K562 (cell line): Measurements from ENCODE around the gene ATXN1. TPM values are rescaled to one million over a fixed set of nuclear protein-coding genes. Genes with fewer than 3 reads are reported as not detected.

Experiments
- BACH1 ChIP-seq: fragments of 200-800 bp; sonication (Bioruptor generic); IDR thresholded peaks from 2 replicates; pipeline ENCODE4 v1.6.1; 2016; ENCODE audit warnings: missing genetic modification characterization, missing compliant biosample characterization
- CEBPB ChIP-seq: fragments of 450-650 bp; IDR thresholded peaks from 2 replicates; pipeline ENCODE4 v1.6.1; 2016; ENCODE audit warnings: missing genetic modification characterization, missing compliant biosample characterization
- CHD2 ChIP-seq: IDR thresholded peaks from 2 replicates; pipeline ENCODE4 v1.6.1; 2011; ENCODE audit warnings: low read depth, low read length
- CREBBP ChIP-seq: IDR thresholded peaks from one replicate; pipeline ENCODE4 v1.6.1; 2012; ENCODE audit warnings: low read depth, mild to moderate bottlenecking, control low read depth, inconsistent platforms, low read length
- CREM ChIP-seq: IDR thresholded peaks from 2 replicates; pipeline ENCODE4 v1.6.1; 2014; ENCODE audit warnings: antibody characterized with exemption, low read depth
- DNMT1 ChIP-seq: fragments of 450-650 bp; IDR thresholded peaks from 2 replicates; pipeline ENCODE4 v1.6.1; 2016; ENCODE audit warnings: antibody characterized with exemption, mild to moderate bottlenecking
- ELF2 ChIP-seq: fragments of 250-450 bp; sonication (Bioruptor Pico); IDR thresholded peaks from 2 replicates; pipeline ENCODE4 v1.5.0; 2021; ENCODE audit warnings: mild to moderate bottlenecking
- HDGF ChIP-seq: fragments of 450-650 bp; IDR thresholded peaks from 2 replicates; pipeline ENCODE4 v1.6.1; 2016
- HINFP ChIP-seq: fragments of 450-650 bp; conservative IDR thresholded peaks from 2 replicates; pipeline ENCODE4 v1.6.1; 2016; ENCODE audit warnings: missing genetic modification characterization, low read depth, mild to moderate bottlenecking, control low read depth, missing compliant biosample characterization
- KAT2B ChIP-seq: IDR thresholded peaks from one replicate; pipeline ENCODE4 v1.6.1; 2012; ENCODE audit warnings: low read depth, mild to moderate bottlenecking, control low read depth, inconsistent platforms, low read length, moderate library complexity
- KLF6 ChIP-seq: fragments of 250-450 bp; sonication (Bioruptor Pico); IDR thresholded peaks from 2 replicates; pipeline ENCODE4 v1.4.0; 2020; ENCODE audit warnings: mild to moderate bottlenecking, moderate library complexity, borderline replicate concordance
- NCOA6 ChIP-seq: fragments of 450-650 bp; IDR thresholded peaks from 2 replicates; pipeline ENCODE4 v1.6.1; 2017; ENCODE audit warnings: mild to moderate bottlenecking
- NELFE ChIP-seq: IDR thresholded peaks from 2 replicates; pipeline ENCODE4 v1.6.1; 2011; ENCODE audit warnings: mild to moderate bottlenecking; ENCODE audit not compliant: insufficient read depth, insufficient read length
- POLR2A ChIP-seq: fragments of 450-650 bp; conservative IDR thresholded peaks from 2 replicates; pipeline ENCODE4 v1.6.1; 2016
- POLR2B ChIP-seq: fragments of 450-650 bp; IDR thresholded peaks from 2 replicates; pipeline ENCODE4 v1.6.1; 2018; ENCODE audit warnings: low read depth; ENCODE audit not compliant: partially characterized antibody
- RBM34 ChIP-seq: fragments of 200-400 bp; formaldehyde crosslinking; IDR thresholded peaks from 2 replicates; pipeline ENCODE4 v1.6.1; 2018; ENCODE audit warnings: low read length, borderline replicate concordance; ENCODE audit not compliant: insufficient read depth
- RBM39 ChIP-seq: fragments of 200-400 bp; formaldehyde crosslinking; optimal IDR thresholded peaks from 2 replicates; pipeline ENCODE3; 2018; ENCODE audit warnings: low read depth, low read length
- U2AF1 ChIP-seq: fragments of 200-400 bp; formaldehyde crosslinking; optimal IDR thresholded peaks from 2 replicates; pipeline ENCODE3; 2017; ENCODE audit warnings: mild to moderate bottlenecking, low read depth, low read length, moderate library complexity
- ZNF12 ChIP-seq: sonication (generic); formaldehyde crosslinking; IDR thresholded peaks from 2 replicates; pipeline ENCODE4 v1.4.0; 2020; ENCODE audit warnings: mild to moderate bottlenecking, missing genetic modification reagents
- ZNF436 ChIP-seq: fragments of 250-450, 450-650 bp; sonication (Bioruptor Pico); formaldehyde crosslinking; IDR thresholded peaks from 2 replicates; pipeline ENCODE4 v1.7.0; 2020; ENCODE audit warnings: mild to moderate bottlenecking
- ZNF507 ChIP-seq: conservative IDR thresholded peaks from 2 replicates; pipeline ENCODE4 v1.6.1; 2017; ENCODE audit warnings: missing genetic modification characterization, missing compliant biosample characterization
- ZSCAN32 ChIP-seq: fragments of 450-650 bp; formaldehyde crosslinking; IDR thresholded peaks from 2 replicates; pipeline ENCODE4 v1.4.0; 2020; ENCODE audit warnings: mild to moderate bottlenecking, moderate library complexity
- polyA plus RNA-seq, 8 experiments: library from polyadenylated mRNA; depleted of rRNA in 4 of 8; stranded (reverse) in 5 of 8; unstranded in 3 of 8; fragments of >200 nt; fragmentation: Nextera tagmentation in 2 of 8; fragmentation: Illumina TruSeq in 1 of 8; extraction: Ambion mirVana in 2 of 8; extraction: Trizol in 1 of 8; gene quantifications; 2 replicates each; pipeline versions ENCODE4 v1.2.1 to v1.2.3, GENCODE V29; 2011 to 2014; ENCODE audit warnings: inconsistent platforms in 1 of 8, missing spikeins in 1 of 8
- total RNA-seq, 7 experiments: library from RNA; depleted of rRNA in 6 of 7; stranded (reverse); fragments of >200 nt in 6 of 7; fragmentation: Illumina TruSeq in 2 of 7; extraction: Trizol in 2 of 7; gene quantifications; 2 replicates each; pipeline versions ENCODE4 v1.2.1 to v1.2.3, GENCODE V29; 2011 to 2021; ENCODE audit warnings: low replicate concordance in 1 of 7
- TF ChIP-seq, protein P1 (sequence below): sonication (generic); formaldehyde crosslinking; IDR thresholded peaks from 2 replicates; pipeline ENCODE4 v1.8.1; 2023; ENCODE audit warnings: mild to moderate bottlenecking, missing genetic modification reagents
- TF ChIP-seq, protein P2 (sequence below): fragments of 200-800 bp; sonication (Bioruptor generic); IDR thresholded peaks from 2 replicates; pipeline ENCODE4 v1.6.1; 2017; ENCODE audit warnings: missing genetic modification characterization, missing compliant biosample characterization

ATXN1 gene
- total and polyA plus RNA-seq, 9 of the 15 experiments (the other 6 are each of a cell fraction or from before 2014, with no cell fraction given) = under 0.01 to 1.2 (median 0.58) TPM

DNA sequence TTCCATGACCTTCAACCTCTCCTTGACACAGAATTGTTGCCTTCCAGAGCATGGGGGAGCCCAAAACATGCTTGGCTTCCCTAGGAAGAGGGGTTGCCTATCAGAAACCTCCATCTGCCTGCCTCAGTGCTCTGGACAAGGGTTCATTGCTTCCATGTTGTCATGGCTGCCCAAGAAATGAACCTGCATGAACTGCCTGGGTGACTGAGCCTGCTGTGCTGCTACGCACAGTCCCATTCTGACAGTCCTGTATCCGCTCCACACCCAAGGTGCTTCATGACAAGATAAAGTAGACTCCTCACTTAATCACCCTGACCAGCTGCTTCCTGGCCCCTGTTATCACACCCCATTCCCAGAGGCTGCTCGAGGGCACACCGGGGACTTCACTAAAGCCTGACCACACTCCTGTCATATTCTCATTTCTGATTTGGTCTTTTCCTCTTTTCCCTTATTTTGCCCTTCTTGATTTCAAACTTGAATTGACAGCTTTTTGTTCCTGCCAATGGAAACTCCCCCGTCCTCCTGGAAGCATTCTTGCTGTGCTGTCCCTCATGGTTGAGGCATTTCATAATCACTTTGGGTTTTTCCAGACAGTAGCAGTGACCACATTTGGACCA lies 491.0 kb downstream of the ATXN1 start (continued):
- TF ChIP-seq, protein P1, sequence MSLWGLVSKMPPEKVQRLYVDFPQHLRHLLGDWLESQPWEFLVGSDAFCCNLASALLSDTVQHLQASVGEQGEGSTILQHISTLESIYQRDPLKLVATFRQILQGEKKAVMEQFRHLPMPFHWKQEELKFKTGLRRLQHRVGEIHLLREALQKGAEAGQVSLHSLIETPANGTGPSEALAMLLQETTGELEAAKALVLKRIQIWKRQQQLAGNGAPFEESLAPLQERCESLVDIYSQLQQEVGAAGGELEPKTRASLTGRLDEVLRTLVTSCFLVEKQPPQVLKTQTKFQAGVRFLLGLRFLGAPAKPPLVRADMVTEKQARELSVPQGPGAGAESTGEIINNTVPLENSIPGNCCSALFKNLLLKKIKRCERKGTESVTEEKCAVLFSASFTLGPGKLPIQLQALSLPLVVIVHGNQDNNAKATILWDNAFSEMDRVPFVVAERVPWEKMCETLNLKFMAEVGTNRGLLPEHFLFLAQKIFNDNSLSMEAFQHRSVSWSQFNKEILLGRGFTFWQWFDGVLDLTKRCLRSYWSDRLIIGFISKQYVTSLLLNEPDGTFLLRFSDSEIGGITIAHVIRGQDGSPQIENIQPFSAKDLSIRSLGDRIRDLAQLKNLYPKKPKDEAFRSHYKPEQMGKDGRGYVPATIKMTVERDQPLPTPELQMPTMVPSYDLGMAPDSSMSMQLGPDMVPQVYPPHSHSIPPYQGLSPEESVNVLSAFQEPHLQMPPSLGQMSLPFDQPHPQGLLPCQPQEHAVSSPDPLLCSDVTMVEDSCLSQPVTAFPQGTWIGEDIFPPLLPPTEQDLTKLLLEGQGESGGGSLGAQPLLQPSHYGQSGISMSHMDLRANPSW (CRISPR knock-in tag) = no peak
- no peak for TF ChIP-seq ZNF436 (CRISPR knock-in tag)
- peak; percentile 83 for TF ChIP-seq CREM
- TF ChIP-seq, protein P2, sequence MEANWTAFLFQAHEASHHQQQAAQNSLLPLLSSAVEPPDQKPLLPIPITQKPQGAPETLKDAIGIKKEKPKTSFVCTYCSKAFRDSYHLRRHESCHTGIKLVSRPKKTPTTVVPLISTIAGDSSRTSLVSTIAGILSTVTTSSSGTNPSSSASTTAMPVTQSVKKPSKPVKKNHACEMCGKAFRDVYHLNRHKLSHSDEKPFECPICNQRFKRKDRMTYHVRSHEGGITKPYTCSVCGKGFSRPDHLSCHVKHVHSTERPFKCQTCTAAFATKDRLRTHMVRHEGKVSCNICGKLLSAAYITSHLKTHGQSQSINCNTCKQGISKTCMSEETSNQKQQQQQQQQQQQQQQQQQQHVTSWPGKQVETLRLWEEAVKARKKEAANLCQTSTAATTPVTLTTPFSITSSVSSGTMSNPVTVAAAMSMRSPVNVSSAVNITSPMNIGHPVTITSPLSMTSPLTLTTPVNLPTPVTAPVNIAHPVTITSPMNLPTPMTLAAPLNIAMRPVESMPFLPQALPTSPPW (CRISPR knock-in tag) = peak; percentile 42; the same call in 1 of the 2 replicates
- TF ChIP-seq NCOA6 = 0 out of 2 replicates have a peak, but pooled peaks have one; percentile 14
- no peak for TF ChIP-seq U2AF1
- TF ChIP-seq ZNF12 (CRISPR knock-in tag) = no peak
- peak; percentile 47; the same call in 1 of the 2 replicates for TF ChIP-seq BACH1
- TF ChIP-seq POLR2A = peak; percentile 0; the same call in 1 of the 2 replicates
- TF ChIP-seq CREBBP = no peak
- TF ChIP-seq ZNF507 (tag) = no peak
- TF ChIP-seq KLF6 (CRISPR knock-in tag) = 0 out of 2 replicates have a peak, but pooled peaks have one; percentile 16
- 0 out of 2 replicates have a peak, but pooled peaks have one; percentile 13 for TF ChIP-seq HDGF
- TF ChIP-seq DNMT1 = no peak
- no peak for TF ChIP-seq ZSCAN32 (CRISPR knock-in tag)
- TF ChIP-seq CEBPB = peak; percentile 65; the same call in 1 of the 2 replicates
- no peak for TF ChIP-seq POLR2B
- no peak for TF ChIP-seq KAT2B
- 0 out of 2 replicates have a peak, but pooled peaks have one; percentile 24 for TF ChIP-seq ELF2 (CRISPR knock-in tag)
- TF ChIP-seq CHD2 = no peak
- no peak for TF ChIP-seq RBM39
- TF ChIP-seq HINFP (tag) = no peak
- TF ChIP-seq RBM34 = no peak
- TF ChIP-seq NELFE = no peak
